A549 (cell line): ENCODE data around the gene NENF. TPM values are rescaled to one million over a fixed set of nuclear protein-coding genes. Genes with fewer than 3 reads are reported as not detected.

ENCODE experiments used
- ATAC-seq, 2 experiments: fragments of 200-7000 bp in 1 of 2; fragments of >200 bp in 1 of 2; cut with Nextera tagmentation in 1 of 2; cut with Tn5 transposase in 1 of 2; 3 replicates each; pipeline versions ENCODE4 v1.8.0 to v1.9.1; 2018 to 2020; ENCODE audit warnings: mild to moderate bottlenecking in 1 of 2, moderate library complexity in 1 of 2
- CTCF ChIA-PET: fragments of 300-600 bp; sonication (Branson Sonifier 250); formaldehyde crosslinking; extraction: SDS; loops from one replicate; lab custom pipeline; 2021; ENCODE audit warnings: antibody characterized with exemption, inconsistent platforms; lab: Yijun Ruan, JAX
- POLR2A ChIA-PET: fragments of 350-600 bp; formaldehyde crosslinking; extraction: SDS; loops from one replicate; lab custom pipeline; 2021; ENCODE audit warnings: antibody characterized with exemption, inconsistent platforms; lab: Yijun Ruan, JAX
- DNase-seq, 2 experiments: peaks; one replicate each; pipeline versions ENCODE4 v3.0.0 to v3.0.0-alpha.2; 2011 to 2016; ENCODE audit warnings: low read depth in 1 of 2, low spot score in 1 of 2
- FAIRE-seq: peaks from 2 replicates; lab custom pipeline; 2011; peaks lifted over from hg19 to GRCh38; lab: Jason Lieb, UNC
- H3K27ac ChIP-seq, 2 experiments: fragments of >200 bp; sonication (Bioruptor Twin); formaldehyde crosslinking; 3 replicates each; pipeline ENCODE4 v1.5.1; 2016 to 2017
- H3K4me1 ChIP-seq: fragments of >200 bp; sonication (Bioruptor Twin); formaldehyde crosslinking; 3 replicates; pipeline ENCODE4 v1.6.1; 2016
- H3K4me2 ChIP-seq: fragments of >200 bp; sonication (Bioruptor Twin); formaldehyde crosslinking; 3 replicates; pipeline ENCODE4 v1.6.1; 2016
- H3K4me3 ChIP-seq: fragments of >200 bp; sonication (Bioruptor Twin); formaldehyde crosslinking; 3 replicates; pipeline ENCODE4 v1.5.1; 2016
- H3K9me3 ChIP-seq: fragments of >200 bp; sonication (Bioruptor Twin); formaldehyde crosslinking; 3 replicates; pipeline ENCODE4 v1.6.1; 2016
- BHLHE40 ChIP-seq: IDR thresholded peaks from 2 replicates; pipeline ENCODE4 v1.6.1; 2012; ENCODE audit warnings: low read depth, low read length, inconsistent platforms
- CHD2 ChIP-seq: fragments of 150-350 bp; IDR thresholded peaks from 2 replicates; pipeline ENCODE4 v1.6.1; 2014; ENCODE audit warnings: low read length; ENCODE audit not compliant: partially characterized antibody
- CHD4 ChIP-seq: fragments of 200-600 bp; sonication (generic); IDR thresholded peaks from 2 replicates; pipeline ENCODE4 v1.6.1; 2016; ENCODE audit warnings: antibody characterized with exemption, mild to moderate bottlenecking, borderline replicate concordance
- FOSL2 ChIP-seq, 2 experiments: fragments of 450-650 bp in 1 of 2; fragments of >200 bp in 1 of 2; sonication (Bioruptor Twin) in 1 of 2; formaldehyde crosslinking; IDR thresholded peaks; 2 replicates each; pipeline versions ENCODE4 v1.5.0 to v1.6.1; 2016 to 2020; ENCODE audit warnings: mild to moderate bottlenecking in 1 of 2, moderate library complexity in 1 of 2
- FOXS1 ChIP-seq: fragments of 250-450 bp; sonication (Bioruptor Pico); IDR thresholded peaks from 2 replicates; pipeline ENCODE4 v1.5.0; 2020; ENCODE audit warnings: mild to moderate bottlenecking, moderate library complexity
- HDAC2 ChIP-seq: fragments of 200-600 bp; sonication (generic); IDR thresholded peaks from 2 replicates; pipeline ENCODE4 v1.6.1; 2016
- HEYL ChIP-seq: fragments of 250-450 bp; sonication (Bioruptor Pico); IDR thresholded peaks from 2 replicates; pipeline ENCODE4 v1.8.0; 2021; ENCODE audit warnings: mild to moderate bottlenecking, moderate library complexity
- HOXB13 ChIP-seq: fragments of 250-450 bp; sonication (Bioruptor Pico); IDR thresholded peaks from 2 replicates; pipeline ENCODE4 v1.5.0; 2020; ENCODE audit warnings: low read depth, mild to moderate bottlenecking, moderate library complexity
- JUN ChIP-seq, 2 experiments: fragments of >200 bp; sonication (Bioruptor Twin); formaldehyde crosslinking; IDR thresholded peaks; 2 replicates in 1 of 2; 3 replicates in 1 of 2; pipeline ENCODE4 v1.6.1; 2016 to 2017
- JUNB ChIP-seq: fragments of >200 bp; sonication (Bioruptor Twin); formaldehyde crosslinking; IDR thresholded peaks from 2 replicates; pipeline ENCODE4 v1.6.1; 2016
- MAFK ChIP-seq: fragments of 450-650 bp; IDR thresholded peaks from 2 replicates; pipeline ENCODE4 v1.6.1; 2014; ENCODE audit not compliant: partially characterized antibody
- NPAS2 ChIP-seq: fragments of 250-450 bp; sonication (Bioruptor Pico); IDR thresholded peaks from 2 replicates; pipeline ENCODE4 v1.8.0; 2022; ENCODE audit warnings: mild to moderate bottlenecking, moderate library complexity, borderline replicate concordance
- NR3C1 ChIP-seq: fragments of >200 bp; sonication (Bioruptor Twin); formaldehyde crosslinking; IDR thresholded peaks from 3 replicates; pipeline ENCODE4 v1.6.1; 2017
- RAD21 ChIP-seq, 2 experiments: fragments of >200 bp in 1 of 2; sonication (Bioruptor Twin) in 1 of 2; formaldehyde crosslinking in 1 of 2; IDR thresholded peaks in 1 of 2; conservative IDR thresholded peaks in 1 of 2; 2 replicates in 1 of 2; 3 replicates in 1 of 2; pipeline ENCODE4 v1.6.1; 2012 to 2018; ENCODE audit warnings: inconsistent platforms in 1 of 2
- SREBF2 ChIP-seq: fragments of 450-650 bp; IDR thresholded peaks from 2 replicates; pipeline ENCODE4 v1.6.1; 2014; ENCODE audit warnings: mild to moderate bottlenecking, moderate library complexity
- ZSCAN20 ChIP-seq: fragments of 250-450 bp; sonication (Bioruptor Pico); IDR thresholded peaks from 2 replicates; pipeline ENCODE4 v1.8.0; 2022; ENCODE audit warnings: mild to moderate bottlenecking, moderate library complexity
- WGBS: methylation state at CpG from one replicate; pipeline ENCODE4 v1.1.6; 2017; ENCODE audit errors: missing lambda C conversion rate; 5-methylcytosine and 5-hydroxymethylcytosine counted together
- polyA plus RNA-seq, 4 experiments: library from polyadenylated mRNA; depleted of rRNA in 3 of 4; stranded (reverse); fragments of >200 nt; fragmentation: RNase III in 1 of 4; extraction: RNeasy Plus Mini Kit Qiagen cat#74134 plus additional on column Dnase treatment in 1 of 4; gene quantifications; 2 replicates in 3 of 4; 3 replicates in 1 of 4; pipeline ENCODE4 v1.2.3, GENCODE V29; 2011 to 2017
- TF ChIP-seq, protein P1 (sequence below): fragments of >200 bp; sonication (Bioruptor Twin); formaldehyde crosslinking; IDR thresholded peaks from 3 replicates; pipeline ENCODE4 v1.6.1; 2016
- TF ChIP-seq, protein P2 (sequence below): fragments of 150-350 bp; IDR thresholded peaks from 2 replicates; pipeline ENCODE4 v1.6.1; 2014; ENCODE audit warnings: low read depth, mild to moderate bottlenecking, low read length
- TF ChIP-seq, protein P3 (sequence below): IDR thresholded peaks from 2 replicates; pipeline ENCODE4 v1.6.1; 2012; ENCODE audit warnings: low read depth, borderline replicate concordance
- TF ChIP-seq, protein P4 (sequence below): fragments of 250-450 bp; sonication (Bioruptor Pico); IDR thresholded peaks from 2 replicates; pipeline ENCODE4 v1.5.0; 2021; ENCODE audit warnings: mild to moderate bottlenecking, moderate library complexity, borderline replicate concordance
- TF ChIP-seq, protein P5 (sequence below): IDR thresholded peaks from 2 replicates; pipeline ENCODE4 v1.6.1; 2012

The NENF gene
- polyA plus RNA-seq, 2 of the 4 experiments (the other 2 are of a cell fraction) = 55.3 to 83.9 TPM

DNA sequence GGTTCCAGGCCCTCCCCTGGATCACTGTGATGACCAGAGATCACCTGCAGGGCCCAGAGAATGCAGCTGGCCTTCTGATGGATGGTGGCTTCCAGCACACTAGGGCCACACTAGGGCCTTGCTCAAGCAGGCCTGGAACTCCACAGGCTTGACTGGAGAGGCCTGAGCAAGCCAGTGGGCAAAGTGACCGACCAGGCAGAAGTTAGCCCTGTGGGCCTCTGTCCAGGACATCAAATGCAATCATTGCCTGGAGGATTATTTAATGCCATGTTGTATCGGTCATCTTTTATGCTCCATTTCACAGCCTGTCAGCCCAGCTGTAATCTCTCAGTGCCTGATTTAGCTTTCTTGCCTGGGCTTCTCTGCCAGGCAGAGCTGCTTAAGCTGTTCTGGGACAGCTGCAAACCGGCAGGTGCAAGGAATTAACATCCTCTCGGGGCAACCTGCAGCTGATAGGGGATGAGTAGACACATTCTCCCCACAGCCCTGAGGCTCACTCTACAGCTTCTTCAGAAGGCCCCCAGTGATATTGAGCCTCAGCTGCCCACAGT is 17.7 kb downstream of the NENF start (continued):
- TF ChIP-seq, protein P1, sequence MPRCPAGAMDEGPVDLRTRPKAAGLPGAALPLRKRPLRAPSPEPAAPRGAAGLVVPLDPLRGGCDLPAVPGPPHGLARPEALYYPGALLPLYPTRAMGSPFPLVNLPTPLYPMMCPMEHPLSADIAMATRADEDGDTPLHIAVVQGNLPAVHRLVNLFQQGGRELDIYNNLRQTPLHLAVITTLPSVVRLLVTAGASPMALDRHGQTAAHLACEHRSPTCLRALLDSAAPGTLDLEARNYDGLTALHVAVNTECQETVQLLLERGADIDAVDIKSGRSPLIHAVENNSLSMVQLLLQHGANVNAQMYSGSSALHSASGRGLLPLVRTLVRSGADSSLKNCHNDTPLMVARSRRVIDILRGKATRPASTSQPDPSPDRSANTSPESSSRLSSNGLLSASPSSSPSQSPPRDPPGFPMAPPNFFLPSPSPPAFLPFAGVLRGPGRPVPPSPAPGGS = no peak
- TF ChIP-seq NR3C1 = no peak

DNA sequence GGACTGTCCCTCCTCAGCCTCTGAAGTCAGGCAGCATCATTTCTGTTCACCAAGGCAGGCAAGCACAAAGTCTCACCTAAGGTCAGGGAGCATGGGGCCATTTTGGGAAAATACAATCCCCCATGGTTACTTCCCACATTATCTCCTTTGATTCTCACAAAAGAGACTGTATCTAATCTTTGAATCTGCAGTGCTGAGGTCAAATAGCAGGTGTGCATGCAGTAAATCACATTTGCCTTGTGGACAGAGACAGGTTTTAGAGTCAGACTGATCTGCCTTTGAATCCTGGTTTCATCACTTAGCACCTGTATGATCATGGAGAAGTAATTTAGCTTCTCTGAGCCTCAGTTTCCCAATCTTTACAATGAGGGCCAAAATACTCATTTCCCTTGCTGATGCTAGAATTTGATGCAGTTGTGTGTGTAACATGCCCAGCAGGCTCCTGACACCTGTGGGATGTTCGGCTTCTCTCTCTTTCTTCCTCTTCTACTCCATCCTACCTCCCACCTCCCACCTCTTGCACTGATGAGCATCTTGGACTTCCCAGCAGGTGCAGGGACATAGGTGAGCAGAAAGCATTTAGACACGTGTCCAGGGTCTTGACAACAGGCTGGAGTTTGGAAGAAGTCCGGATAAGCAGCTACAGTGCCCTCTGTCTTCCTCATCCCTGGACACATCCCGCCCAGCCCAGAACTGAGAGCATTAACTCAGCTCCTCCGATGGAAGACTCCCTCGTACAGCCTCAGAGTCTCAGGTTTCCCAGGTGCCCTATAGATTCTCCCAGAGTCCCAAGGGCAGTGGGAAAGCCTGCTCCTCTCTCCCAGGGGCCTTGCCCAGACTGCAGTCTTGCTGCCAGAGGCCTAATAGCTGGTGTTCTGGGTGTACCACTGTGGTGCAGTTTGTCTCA is 18.9 kb downstream of the NENF start:
- CTCF ChIA-PET = interaction anchor here (1.0 to 12.8 kb wide), 6 partner anchors 17 to 769 kb away, joined by 3 to 230 read pairs (median 96); no protein-coding TSS in a partner anchor

More for the DNA sequence above, 18.9 kb downstream of the NENF start:
- no peaks in the 10 kb centered on the region for H3K9me3 ChIP-seq
- no peak for FAIRE-seq
- TF ChIP-seq HDAC2 (no peak), HOXB13 (CRISPR knock-in tag) (no peak), JUN (IDR thresholded peaks at IDR 0.05) (no peak), BHLHE40 (no peak), SREBF2 (no peak), CHD2 (no peak), RAD21 (conservative IDR thresholded peaks at IDR 0.05 in 1 of 2, IDR thresholded peaks at IDR 0.05 in 1 of 2) (no peak), CHD4 (no peak), JUNB (no peak), FOXS1 (CRISPR knock-in tag) (no peak), NPAS2 (CRISPR knock-in tag) (no peak), MAFK (no peak), FOSL2 (IDR thresholded peaks at IDR 0.05) (no peak), FOSL2 (CRISPR knock-in tag; IDR thresholded peaks at IDR 0.05) (no peak), HEYL (CRISPR knock-in tag) (no peak), ZSCAN20 (no peak)
- TF ChIP-seq, protein P1 = no peak
- TF ChIP-seq, protein P2, sequence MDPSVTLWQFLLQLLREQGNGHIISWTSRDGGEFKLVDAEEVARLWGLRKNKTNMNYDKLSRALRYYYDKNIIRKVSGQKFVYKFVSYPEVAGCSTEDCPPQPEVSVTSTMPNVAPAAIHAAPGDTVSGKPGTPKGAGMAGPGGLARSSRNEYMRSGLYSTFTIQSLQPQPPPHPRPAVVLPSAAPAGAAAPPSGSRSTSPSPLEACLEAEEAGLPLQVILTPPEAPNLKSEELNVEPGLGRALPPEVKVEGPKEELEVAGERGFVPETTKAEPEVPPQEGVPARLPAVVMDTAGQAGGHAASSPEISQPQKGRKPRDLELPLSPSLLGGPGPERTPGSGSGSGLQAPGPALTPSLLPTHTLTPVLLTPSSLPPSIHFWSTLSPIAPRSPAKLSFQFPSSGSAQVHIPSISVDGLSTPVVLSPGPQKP = no peak
- TF ChIP-seq, protein P3, sequence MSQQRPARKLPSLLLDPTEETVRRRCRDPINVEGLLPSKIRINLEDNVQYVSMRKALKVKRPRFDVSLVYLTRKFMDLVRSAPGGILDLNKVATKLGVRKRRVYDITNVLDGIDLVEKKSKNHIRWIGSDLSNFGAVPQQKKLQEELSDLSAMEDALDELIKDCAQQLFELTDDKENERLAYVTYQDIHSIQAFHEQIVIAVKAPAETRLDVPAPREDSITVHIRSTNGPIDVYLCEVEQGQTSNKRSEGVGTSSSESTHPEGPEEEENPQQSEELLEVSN = no peak
- TF ChIP-seq, protein P4, sequence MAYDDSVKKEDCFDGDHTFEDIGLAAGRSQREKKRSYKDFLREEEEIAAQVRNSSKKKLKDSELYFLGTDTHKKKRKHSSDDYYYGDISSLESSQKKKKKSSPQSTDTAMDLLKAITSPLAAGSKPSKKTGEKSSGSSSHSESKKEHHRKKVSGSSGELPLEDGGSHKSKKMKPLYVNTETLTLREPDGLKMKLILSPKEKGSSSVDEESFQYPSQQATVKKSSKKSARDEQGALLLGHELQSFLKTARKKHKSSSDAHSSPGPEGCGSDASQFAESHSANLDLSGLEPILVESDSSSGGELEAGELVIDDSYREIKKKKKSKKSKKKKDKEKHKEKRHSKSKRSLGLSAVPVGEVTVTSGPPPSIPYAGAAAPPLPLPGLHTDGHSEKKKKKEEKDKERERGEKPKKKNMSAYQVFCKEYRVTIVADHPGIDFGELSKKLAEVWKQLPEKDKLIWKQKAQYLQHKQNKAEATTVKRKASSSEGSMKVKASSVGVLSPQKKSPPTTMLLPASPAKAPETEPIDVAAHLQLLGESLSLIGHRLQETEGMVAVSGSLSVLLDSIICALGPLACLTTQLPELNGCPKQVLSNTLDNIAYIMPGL (CRISPR knock-in tag) = no peak
- TF ChIP-seq, protein P5, sequence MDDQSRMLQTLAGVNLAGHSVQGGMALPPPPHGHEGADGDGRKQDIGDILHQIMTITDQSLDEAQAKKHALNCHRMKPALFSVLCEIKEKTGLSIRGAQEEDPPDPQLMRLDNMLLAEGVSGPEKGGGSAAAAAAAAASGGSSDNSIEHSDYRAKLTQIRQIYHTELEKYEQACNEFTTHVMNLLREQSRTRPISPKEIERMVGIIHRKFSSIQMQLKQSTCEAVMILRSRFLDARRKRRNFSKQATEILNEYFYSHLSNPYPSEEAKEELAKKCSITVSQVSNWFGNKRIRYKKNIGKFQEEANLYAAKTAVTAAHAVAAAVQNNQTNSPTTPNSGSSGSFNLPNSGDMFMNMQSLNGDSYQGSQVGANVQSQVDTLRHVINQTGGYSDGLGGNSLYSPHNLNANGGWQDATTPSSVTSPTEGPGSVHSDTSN = no peak
- TF ChIP-seq, all 56 proteins: peak for 0
- 73% methylated on average over 6 of the region's 6 CpGs for WGBS
- H3K4me2 ChIP-seq = no peak overlapping the region
- ATAC-seq (no peak), DNase-seq (no peak)
- POLR2A ChIA-PET = interaction anchor here (0.6 kb wide), 1 partner anchor 140 kb away, joined by 3 read pairs; no protein-coding TSS in a partner anchor
- H3K27ac ChIP-seq = no peak overlapping the region
- H3K4me1 ChIP-seq = no peaks in the 10 kb centered on the region
- no peak overlapping the region for H3K4me3 ChIP-seq
